SK-N-DZ (cell line): Measurements from ENCODE around the gene AKAP8.

Experiments used
- small RNA-seq, 2 experiments: library from RNA; depleted of rRNA; stranded (forward); fragments of <200 nt; gene quantifications; one replicate each; pipeline ENCODE3, GENCODE V24; 2014

Gene AKAP8

Small RNA genes within 50 kb of the gene (small RNA-seq; reads per million reads assigned to genes)
- gene AC005776.1: 0 reads per million in 2 experiments
